G401.6 (cell line): Measurements from ENCODE around the gene IL6.
"Not testable (repeated sequence)": the region's sequence is repeated elsewhere in the genome, so short reads cannot be mapped to it uniquely, and the experiment has no call there.

Experiments
- FAIRE-seq: peaks from 2 replicates; lab custom pipeline; 2012; peaks lifted over from hg19 to GRCh38; lab: Jason Lieb, UNC

IL6 gene

GRCh38 chr7:22726907-22727713, at the start of gene IL6:
IL6 (plus strand) TSS chr7:22727200; CDS start chr7:22727263, 63 bp downstream.
- FAIRE-seq: no peak

DNA sequence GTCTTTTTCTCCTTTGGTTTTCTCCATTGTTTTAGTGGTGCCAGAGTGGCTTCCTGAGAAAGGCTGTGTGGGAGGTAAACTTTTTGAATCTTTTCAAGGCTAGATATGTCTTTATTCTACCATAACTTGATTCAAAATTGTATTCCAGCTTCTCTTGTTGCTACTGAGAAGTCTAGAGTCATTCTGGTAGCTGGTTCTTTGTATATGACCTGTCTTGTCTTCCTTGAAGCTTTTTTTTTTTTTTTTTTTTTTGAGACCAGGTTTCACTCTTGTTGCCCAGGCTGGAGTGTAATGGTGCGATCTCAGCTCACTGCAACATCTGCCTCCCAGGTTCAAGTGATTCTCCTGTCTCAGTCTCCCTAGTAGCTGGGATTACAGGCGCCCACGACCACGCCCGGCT, 49.7 kb upstream of the IL6 start:
- FAIRE-seq: not testable (repeated sequence)

DNA sequence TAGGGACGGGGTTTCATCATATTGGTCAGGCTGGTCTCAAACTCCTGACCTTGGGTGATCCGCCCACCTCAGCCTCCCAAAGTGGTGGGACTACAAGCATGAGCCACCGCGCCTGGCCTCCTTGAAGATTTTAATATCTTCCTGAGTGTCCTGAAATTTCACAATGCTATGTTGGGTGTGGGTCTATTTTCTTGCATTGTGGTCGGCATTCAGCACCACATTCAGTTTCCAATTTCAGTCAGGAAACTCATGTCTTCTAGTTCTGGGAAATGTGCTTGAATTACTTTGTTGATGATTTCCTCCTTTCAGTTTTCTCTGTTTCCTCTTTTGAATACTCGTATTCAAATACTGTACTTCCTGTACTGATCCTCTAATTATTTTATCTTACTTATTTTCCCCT, 49.3 kb upstream of the IL6 start:
- FAIRE-seq: no peak

GRCh38 chr7:22680482-22680911, 46.5 kb upstream of the IL6 start:
- FAIRE-seq: no peak

DNA sequence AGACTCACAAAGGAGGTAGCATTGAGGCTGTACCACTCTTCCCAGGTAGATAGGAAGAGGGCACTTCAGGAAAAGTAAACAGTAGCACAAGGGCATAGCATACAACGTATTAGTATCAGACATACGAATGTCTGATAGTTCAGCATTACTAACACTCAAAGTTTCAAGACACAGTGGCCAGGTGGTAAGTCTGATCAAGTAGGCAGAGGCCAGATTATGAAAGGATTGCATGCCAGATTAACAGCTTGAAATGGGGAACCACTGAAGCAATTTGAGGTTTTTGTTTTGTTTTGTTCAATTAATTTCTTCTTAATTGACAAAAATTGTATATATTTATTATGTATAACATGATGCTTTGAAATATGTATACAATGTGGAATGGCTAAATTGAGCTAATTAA, 45.7 kb upstream of the IL6 start:
- FAIRE-seq: no peak

- FAIRE-seq: no peak
Measured at GRCh38 chr7:22681852-22682657, 44.9 kb upstream of the IL6 start.

GRCh38 chr7:22683379-22683778, 43.6 kb upstream of the IL6 start:
- FAIRE-seq: no peak

DNA sequence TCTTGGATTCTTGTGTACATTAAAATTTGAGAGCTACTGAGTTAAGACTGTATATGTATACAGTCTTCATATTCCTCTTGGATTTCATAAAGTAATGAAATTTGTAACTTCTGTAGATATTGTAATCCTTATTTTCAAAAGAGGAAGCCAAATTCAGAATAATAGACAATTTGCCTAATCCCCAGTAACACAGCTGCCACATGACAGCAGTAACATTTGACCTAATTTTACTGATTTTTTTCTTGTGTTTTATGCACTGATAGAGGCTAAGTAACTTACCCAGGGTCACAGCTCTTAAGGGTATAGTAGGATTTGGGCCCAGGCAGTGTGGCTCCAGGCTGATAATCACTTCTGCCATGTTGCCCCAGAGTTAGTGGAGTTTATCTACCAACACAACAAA, 40.4 kb upstream of the IL6 start:
- peak; percentile 61 for FAIRE-seq

DNA sequence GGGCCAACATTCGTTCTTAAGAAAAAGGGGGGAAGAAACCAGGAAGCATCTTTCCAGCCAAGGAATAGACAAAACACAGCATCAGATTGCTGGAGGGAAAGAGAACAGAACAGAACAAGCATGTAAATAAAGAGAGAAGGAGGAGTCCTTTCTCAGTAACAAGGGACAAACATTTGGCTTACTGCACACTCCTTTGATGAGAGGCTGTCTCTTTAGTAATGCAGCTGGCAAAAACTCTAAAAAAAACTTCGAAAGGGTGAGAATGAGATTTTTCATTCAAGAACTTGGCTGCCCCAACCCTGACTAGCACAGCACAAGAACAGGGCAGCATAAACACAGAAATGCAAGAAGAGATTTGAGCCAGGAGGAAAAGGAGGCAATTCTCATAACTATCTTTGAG, 38.9 kb upstream of the IL6 start:
- FAIRE-seq: no peak

DNA sequence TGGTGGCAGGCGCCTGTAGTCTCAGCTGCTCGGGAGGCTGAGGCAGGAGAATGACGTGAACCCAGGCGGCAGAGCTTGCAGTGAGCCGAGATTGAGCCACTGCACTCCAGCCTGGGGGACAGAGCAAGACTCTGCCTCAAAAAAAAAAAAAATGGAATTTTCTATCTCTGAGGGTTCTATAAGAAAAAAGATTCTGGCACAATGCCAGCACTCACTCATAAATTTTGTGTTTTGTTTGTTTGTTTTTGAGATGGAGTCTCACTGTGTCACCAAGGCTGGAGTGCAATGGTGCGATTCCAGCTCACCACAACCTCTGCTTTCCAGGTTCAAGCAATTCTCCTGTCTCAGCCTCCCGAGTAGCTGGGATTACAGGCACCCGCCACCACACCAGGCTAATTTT, 38.1 kb upstream of the IL6 start:
- not testable (repeated sequence) for FAIRE-seq

DNA sequence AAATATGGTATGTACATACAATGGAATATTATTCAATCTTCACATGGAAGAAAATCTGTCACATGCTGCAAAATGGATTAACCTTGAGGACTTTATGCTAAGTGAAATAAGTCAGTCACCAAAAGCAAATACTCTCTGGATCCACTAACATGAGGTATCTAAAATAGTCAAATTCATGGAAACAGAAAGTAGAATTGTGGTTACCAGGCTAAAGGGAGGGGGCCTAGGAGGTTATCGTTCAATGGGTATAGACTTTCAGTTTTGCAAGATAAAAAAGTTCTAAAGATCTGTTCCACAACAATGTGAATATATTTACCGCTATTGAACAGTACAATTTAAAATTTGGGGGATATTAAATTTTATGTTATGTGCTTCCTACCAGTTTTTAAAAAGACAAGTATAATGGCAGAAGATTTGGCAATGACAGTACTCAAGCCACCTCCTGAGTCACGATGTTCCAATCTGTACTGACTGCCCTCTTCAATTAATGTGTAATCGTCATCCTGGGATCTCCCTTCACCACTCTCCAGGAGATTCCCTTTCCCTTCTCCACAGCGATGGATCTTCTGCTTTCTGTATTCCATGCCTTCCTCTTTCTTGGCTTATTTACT, 32.3 kb upstream of the IL6 start:
- no peak for FAIRE-seq

- FAIRE-seq: no peak
Measured at GRCh38 chr7:22695476-22696132, 31.4 kb upstream of the IL6 start.

DNA sequence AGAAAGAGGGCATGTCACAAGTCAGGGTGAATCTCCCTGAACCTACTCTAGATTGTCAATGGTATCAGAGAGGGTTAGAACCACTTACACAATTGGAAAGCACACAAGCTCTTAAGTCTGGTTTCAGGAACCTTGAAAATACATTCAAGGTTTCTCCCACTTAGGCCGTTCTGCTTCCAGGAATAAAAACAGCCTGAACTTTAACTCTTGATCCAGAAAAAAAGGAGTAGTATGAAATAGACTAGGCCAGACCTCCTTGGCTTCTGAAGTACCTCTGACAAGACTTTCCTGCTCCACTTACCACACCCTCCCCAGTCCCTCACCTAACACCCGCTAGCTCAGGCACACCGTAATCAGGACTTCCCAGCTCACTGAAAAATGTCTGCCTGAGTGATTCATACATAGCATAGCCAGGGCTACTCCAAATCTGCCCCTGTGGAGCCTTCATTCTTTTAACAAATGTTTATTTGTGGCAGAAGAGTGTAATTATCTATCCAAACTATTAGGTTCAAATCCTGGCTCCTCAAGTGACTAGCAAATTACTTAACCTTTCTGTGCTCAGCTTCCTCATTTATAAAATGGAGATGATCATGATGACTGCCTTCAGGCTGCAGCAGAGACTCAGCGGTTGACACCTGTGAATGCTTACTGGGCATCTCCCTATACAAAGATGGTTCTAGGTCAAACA, 30.3 kb upstream of the IL6 start:
- no peak for FAIRE-seq

- no peak for FAIRE-seq
Measured at GRCh38 chr7:22697322-22697859, 29.6 kb upstream of the IL6 start.

- FAIRE-seq: no peak
Measured at GRCh38 chr7:22697876-22698606, 29.0 kb upstream of the IL6 start.

DNA sequence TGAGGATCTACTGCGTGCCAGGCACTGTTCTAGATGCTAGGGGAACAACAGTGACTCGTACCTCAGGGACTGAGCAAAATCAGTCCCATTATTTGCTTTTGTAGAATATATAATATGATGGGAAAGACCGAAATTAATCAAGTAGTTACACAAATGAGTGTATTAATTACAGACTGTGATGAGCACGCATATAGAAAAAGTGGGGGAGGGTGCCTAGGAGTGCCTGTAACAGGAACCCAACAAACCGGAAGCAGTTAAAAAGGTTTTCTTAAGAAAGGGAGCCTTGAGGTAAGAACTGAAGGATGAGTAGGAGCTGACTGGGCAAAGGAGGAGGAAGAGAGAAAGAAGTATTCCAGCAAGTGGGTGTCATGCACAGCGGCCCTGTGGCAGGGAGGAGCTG, 28.2 kb upstream of the IL6 start:
- FAIRE-seq: no peak

DNA sequence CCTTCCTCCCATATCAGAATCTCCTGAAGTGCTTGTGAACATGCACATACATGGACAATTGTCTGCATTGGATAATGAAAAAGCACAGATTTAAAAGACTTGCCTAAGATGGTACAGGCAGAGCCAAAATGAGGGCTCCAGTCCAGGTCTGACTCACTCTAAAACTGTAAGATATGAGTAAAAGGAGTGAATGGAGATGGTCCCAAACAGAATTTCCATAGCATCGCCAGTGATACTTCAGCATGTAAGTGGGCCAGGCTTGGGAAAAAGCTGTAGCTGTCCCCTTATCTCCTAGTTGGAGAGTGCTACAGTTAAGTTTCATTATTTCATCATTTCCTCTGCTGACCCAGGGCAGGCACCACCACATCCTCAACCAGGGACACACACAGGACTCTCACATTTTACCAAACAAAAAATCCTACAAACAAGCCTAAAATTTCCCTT, 26.4 kb upstream of the IL6 start:
- no peak for FAIRE-seq

DNA sequence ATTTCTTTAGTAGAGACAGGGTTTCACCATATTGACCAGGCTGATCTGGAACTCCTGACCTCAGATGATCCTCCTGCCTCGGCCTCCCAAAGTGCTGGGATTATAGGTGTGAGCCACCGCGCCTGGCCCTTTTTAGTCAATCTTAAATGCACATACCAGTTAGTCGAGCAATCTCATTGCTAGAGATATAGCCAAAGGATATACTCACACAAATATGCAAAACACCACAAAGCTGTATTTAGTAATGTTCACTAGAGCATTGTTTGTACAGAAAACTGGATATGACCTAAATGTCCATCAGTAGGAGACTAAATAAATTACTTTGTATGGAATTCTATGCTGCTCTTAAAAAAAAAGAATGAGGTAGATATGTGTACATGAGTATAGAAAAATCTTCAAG, 24.5 kb upstream of the IL6 start:
- no peak for FAIRE-seq

- not testable (repeated sequence) for FAIRE-seq
Measured at GRCh38 chr7:22703107-22703855, 23.7 kb upstream of the IL6 start.

DNA sequence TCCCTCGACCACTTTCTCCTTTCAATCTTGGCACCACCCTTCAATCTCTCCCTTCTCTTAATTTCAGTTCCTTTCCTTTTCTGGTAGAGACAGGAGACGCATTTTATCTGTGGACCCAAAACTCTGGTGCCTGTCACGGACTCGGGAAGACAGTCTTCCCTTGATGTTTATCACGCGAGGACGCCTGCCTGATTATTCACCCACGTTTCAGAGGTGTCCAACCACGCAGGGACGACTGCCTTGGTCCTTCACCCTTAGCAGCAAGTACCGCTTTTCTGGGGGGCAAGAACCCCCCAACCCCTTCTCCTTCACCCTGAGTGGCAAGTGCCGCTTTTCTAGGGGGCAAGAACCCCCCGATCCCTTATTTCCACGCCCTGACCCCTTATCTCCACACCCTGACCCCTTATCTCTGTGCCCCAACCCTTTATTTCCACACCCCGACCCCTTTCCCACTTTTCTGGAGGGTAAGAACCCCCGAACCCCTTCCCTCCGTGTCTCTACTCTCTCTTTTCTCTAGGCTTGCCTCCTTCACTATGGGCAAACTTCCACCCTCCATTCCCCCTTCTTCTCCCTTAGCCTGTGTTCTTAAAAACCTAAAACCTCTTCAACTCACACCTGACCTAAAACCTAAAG, 22.9 kb upstream of the IL6 start:
- not testable (repeated sequence) for FAIRE-seq
